ENCODE data around the gene APLN. TPM values are rescaled to one million over a fixed set of nuclear protein-coding genes. Genes with fewer than 3 reads are reported as not detected.

The APLN gene
- total and polyA plus RNA-seq, 9 of the 15 experiments (the other 6 are each of a cell fraction or from before 2014, with no cell fraction given): 0.04 to 0.06 TPM; not detected in 7

GRCh38 chrX:129655547-129656249, 942 bp upstream of the APLN start:
- BruUV-seq (replicated peaks): no TSS peak
- POLR2A ChIA-PET: interaction anchor here (0.6 to 1.4 kb wide), 3 partner anchors 10 to 61 kb away, joined by 3 to 5 read pairs (median 3); no protein-coding TSS in a partner anchor
- peaks cover 0 to 17% of the 10 kb centered on the region in 2 experiments; a peak in 2 of 5 replicates for H3K4me1 ChIP-seq (replicated peaks in 1 of 2; ENCODE audit: control insufficient read depth in 2 of 2, insufficient read depth in 2 of 2, low read length in 2 of 2)
- CTCF ChIA-PET (ENCODE audit: low intra/inter-chr PET ratio): no interaction called here
- no peak overlapping the region for H3K27ac ChIP-seq (ENCODE audit: extremely low read depth, low read depth, low read length)
- no peaks in the 10 kb centered on the region for H3K79me2 ChIP-seq (ENCODE audit: control insufficient read depth, insufficient read depth, low read length)
- no peak for FAIRE-seq
- no peak overlapping the region for H3K4me3 ChIP-seq
- H4K20me1 ChIP-seq (replicated peaks; ENCODE audit: control insufficient read depth, insufficient read depth, low read length): 0 out of 2 replicates have a peak, but pooled peaks cover 11% of the 10 kb centered on the region
- H3K9me3 ChIP-seq (replicated peaks; ENCODE audit: control insufficient read depth, insufficient read depth, low read depth, low read length): no peaks in the 10 kb centered on the region
- DNase-seq (ENCODE audit: extremely low read depth in 1 of 4, low spot score in 3 of 4): peak in 1 of 4 experiments; percentile 6
- no peak overlapping the region; the same call in 1 of the 2 replicates for H2AFZ ChIP-seq (ENCODE audit: low read depth, low read length)
- H3K36me3 ChIP-seq (ENCODE audit: control insufficient read depth, insufficient read depth, low read length): no peaks in the 10 kb centered on the region
- no peak overlapping the region for H3K9ac ChIP-seq (ENCODE audit: insufficient read depth in 1 of 2, low read depth in 2 of 2, low read length in 2 of 2)
- ATAC-seq: peak; percentile 26; the same call in 2 of the 3 replicates
- WGBS (ENCODE audit: insufficient coverage, low coverage, missing lambda C conversion rate): 1% methylated on average over 9 of the region's 11 CpGs
- in situ Hi-C loops (cut with MboI) (no loop called here), intact Hi-C loops (cut with micrococcal nuclease) (loop anchor here (5.0 kb wide), 2 partner anchors 48 to 72 kb away; no protein-coding TSS in a partner anchor)
- H3K27me3 ChIP-seq (ENCODE audit: control insufficient read depth in 2 of 2, insufficient read depth in 2 of 2, low read length in 2 of 2): peaks cover 23 to 54% of the 10 kb centered on the region in 2 experiments; a peak in 4 of 5 replicates
- no peaks in the 10 kb centered on the region for H3K9me1 ChIP-seq (ENCODE audit: control insufficient read depth, insufficient read depth, low read length)
- no peak overlapping the region for H3K4me2 ChIP-seq (ENCODE audit: insufficient read depth, low read length)
- TF ChIP-seq, protein P1, sequence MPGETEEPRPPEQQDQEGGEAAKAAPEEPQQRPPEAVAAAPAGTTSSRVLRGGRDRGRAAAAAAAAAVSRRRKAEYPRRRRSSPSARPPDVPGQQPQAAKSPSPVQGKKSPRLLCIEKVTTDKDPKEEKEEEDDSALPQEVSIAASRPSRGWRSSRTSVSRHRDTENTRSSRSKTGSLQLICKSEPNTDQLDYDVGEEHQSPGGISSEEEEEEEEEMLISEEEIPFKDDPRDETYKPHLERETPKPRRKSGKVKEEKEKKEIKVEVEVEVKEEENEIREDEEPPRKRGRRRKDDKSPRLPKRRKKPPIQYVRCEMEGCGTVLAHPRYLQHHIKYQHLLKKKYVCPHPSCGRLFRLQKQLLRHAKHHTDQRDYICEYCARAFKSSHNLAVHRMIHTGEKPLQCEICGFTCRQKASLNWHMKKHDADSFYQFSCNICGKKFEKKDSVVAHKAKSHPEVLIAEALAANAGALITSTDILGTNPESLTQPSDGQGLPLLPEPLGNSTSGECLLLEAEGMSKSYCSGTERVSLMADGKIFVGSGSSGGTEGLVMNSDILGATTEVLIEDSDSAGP (CRISPR knock-in tag; IDR thresholded peaks at IDR 0.05): no peak
- TF ChIP-seq, protein P2, sequence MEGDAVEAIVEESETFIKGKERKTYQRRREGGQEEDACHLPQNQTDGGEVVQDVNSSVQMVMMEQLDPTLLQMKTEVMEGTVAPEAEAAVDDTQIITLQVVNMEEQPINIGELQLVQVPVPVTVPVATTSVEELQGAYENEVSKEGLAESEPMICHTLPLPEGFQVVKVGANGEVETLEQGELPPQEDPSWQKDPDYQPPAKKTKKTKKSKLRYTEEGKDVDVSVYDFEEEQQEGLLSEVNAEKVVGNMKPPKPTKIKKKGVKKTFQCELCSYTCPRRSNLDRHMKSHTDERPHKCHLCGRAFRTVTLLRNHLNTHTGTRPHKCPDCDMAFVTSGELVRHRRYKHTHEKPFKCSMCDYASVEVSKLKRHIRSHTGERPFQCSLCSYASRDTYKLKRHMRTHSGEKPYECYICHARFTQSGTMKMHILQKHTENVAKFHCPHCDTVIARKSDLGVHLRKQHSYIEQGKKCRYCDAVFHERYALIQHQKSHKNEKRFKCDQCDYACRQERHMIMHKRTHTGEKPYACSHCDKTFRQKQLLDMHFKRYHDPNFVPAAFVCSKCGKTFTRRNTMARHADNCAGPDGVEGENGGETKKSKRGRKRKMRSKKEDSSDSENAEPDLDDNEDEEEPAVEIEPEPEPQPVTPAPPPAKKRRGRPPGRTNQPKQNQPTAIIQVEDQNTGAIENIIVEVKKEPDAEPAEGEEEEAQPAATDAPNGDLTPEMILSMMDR (IDR thresholded peaks at IDR 0.05 in 2 of 3, conservative IDR thresholded peaks at IDR 0.05 in 1 of 3; ENCODE audit: insufficient read depth in 2 of 3, low read depth in 1 of 3, low read length in 3 of 3): peak in 1 of 3 experiments; percentile 17; a peak in 1 of 6 replicates
